ACC112 (cell line): ENCODE measurements around the gene MEDAG.
A peak's percentile ranks its signal among the peaks of the same experiment; 100 is the strongest.

Experiments used
- H2AFZ ChIP-seq: fragments of 200-600 bp; sonication (generic); one replicate; pipeline ENCODE4 v1.6.0; 2017; ENCODE audit warnings: antibody characterized with exemption, low read length; ENCODE audit not compliant: unreplicated experiment
- H3K27ac ChIP-seq: fragments of 200-600 bp; sonication (generic); 2 replicates; pipeline ENCODE4 v1.5.1; 2014; ENCODE audit warnings: low read depth, mild to moderate bottlenecking, antibody characterized with exemption, low read length, moderate library complexity
- H3K27me3 ChIP-seq: fragments of 200-600 bp; sonication (generic); 2 replicates; pipeline ENCODE4 v1.6.1; 2014; ENCODE audit warnings: mild to moderate bottlenecking, antibody characterized with exemption, low read length, moderate library complexity, mixed read lengths; ENCODE audit not compliant: insufficient read depth
- H3K36me3 ChIP-seq: fragments of 200-600 bp; sonication (generic); 2 replicates; pipeline ENCODE4 v1.6.1; 2016; ENCODE audit warnings: mild to moderate bottlenecking, antibody characterized with exemption, low read length, moderate library complexity, mixed read lengths; ENCODE audit not compliant: insufficient read depth
- H3K4me1 ChIP-seq: fragments of 200-600 bp; sonication (generic); one replicate; pipeline ENCODE4 v1.6.1; 2016; ENCODE audit warnings: low read length, mixed read lengths; ENCODE audit not compliant: insufficient read depth, unreplicated experiment, control insufficient read depth
- H3K4me3 ChIP-seq: fragments of 200-600 bp; sonication (generic); 2 replicates; pipeline ENCODE4 v1.5.1; 2014; ENCODE audit warnings: mild to moderate bottlenecking, low read depth, low read length
- H3K79me2 ChIP-seq: fragments of 200-600 bp; sonication (generic); one replicate; pipeline ENCODE4 v1.6.0; 2016; ENCODE audit warnings: low read length; ENCODE audit not compliant: control insufficient read depth, unreplicated experiment, insufficient read depth

The MEDAG gene

GRCh38 chr13:30865123-30866049 lies 40.7 kb upstream of the MEDAG start:
- Histone ChIP-seq H3K4me3 (peak overlapping the region; percentile 55), H3K27me3 (no peaks in the 10 kb centered on the region), H3K36me3 (no peaks in the 10 kb centered on the region), H3K79me2 (no peaks in the 10 kb centered on the region), H3K4me1 (peaks cover 60% of the 10 kb centered on the region), H3K27ac (peak overlapping the region; percentile 98), H2AFZ (peak overlapping the region; percentile 12)

- H3K4me1 ChIP-seq: peaks cover 64% of the 10 kb centered on the region
- 0 out of 2 replicates have a peak overlapping the region, but pooled peaks have one; percentile 98 for H3K27ac ChIP-seq
- no peaks in the 10 kb centered on the region for H3K27me3 ChIP-seq
- H2AFZ ChIP-seq: no peak overlapping the region
- H3K79me2 ChIP-seq: no peaks in the 10 kb centered on the region
- H3K36me3 ChIP-seq: no peaks in the 10 kb centered on the region
- H3K4me3 ChIP-seq: no peak overlapping the region
Measured at GRCh38 chr13:30866677-30867076, 39.4 kb upstream of the MEDAG start.

GRCh38 chr13:30867089-30867669 lies 38.9 kb upstream of the MEDAG start:
- Histone ChIP-seq H2AFZ (no peak overlapping the region), H3K27me3 (no peaks in the 10 kb centered on the region), H3K27ac (no peak overlapping the region), H3K79me2 (no peaks in the 10 kb centered on the region), H3K4me1 (peaks cover 68% of the 10 kb centered on the region), H3K4me3 (no peak overlapping the region), H3K36me3 (no peaks in the 10 kb centered on the region)

GRCh38 chr13:30868799-30869470 lies 37.1 kb upstream of the MEDAG start:
- H3K79me2 ChIP-seq: no peaks in the 10 kb centered on the region
- no peak overlapping the region for H2AFZ ChIP-seq
- peaks cover 69% of the 10 kb centered on the region for H3K4me1 ChIP-seq
- H3K27me3 ChIP-seq: no peaks in the 10 kb centered on the region
- H3K4me3 ChIP-seq: no peak overlapping the region
- no peaks in the 10 kb centered on the region for H3K36me3 ChIP-seq
- peak overlapping the region; percentile 98 for H3K27ac ChIP-seq

- no peak overlapping the region for H2AFZ ChIP-seq
- H3K4me1 ChIP-seq: peaks cover 64% of the 10 kb centered on the region
- H3K79me2 ChIP-seq: no peaks in the 10 kb centered on the region
- peak overlapping the region; percentile 98 for H3K27ac ChIP-seq
- no peaks in the 10 kb centered on the region for H3K27me3 ChIP-seq
- peak overlapping the region; percentile 48; the same call in 1 of the 2 replicates for H3K4me3 ChIP-seq
- H3K36me3 ChIP-seq: no peaks in the 10 kb centered on the region
Measured at GRCh38 chr13:30869491-30869890, 36.6 kb upstream of the MEDAG start.

- Histone ChIP-seq H3K4me1 (peaks cover 56% of the 10 kb centered on the region), H3K27ac (peak overlapping the region; percentile 98), H3K27me3 (no peaks in the 10 kb centered on the region), H3K79me2 (no peaks in the 10 kb centered on the region), H2AFZ (no peak overlapping the region), H3K4me3 (peak overlapping the region; percentile 48), H3K36me3 (no peaks in the 10 kb centered on the region)
Measured at GRCh38 chr13:30870049-30870884, 35.8 kb upstream of the MEDAG start.

GRCh38 chr13:30870916-30871587 lies 35.0 kb upstream of the MEDAG start:
- H3K79me2 ChIP-seq: no peaks in the 10 kb centered on the region
- no peaks in the 10 kb centered on the region for H3K27me3 ChIP-seq
- peaks cover 50% of the 10 kb centered on the region for H3K4me1 ChIP-seq
- H3K27ac ChIP-seq: peak overlapping the region; percentile 98
- no peak overlapping the region for H3K4me3 ChIP-seq
- no peak overlapping the region for H2AFZ ChIP-seq
- no peaks in the 10 kb centered on the region for H3K36me3 ChIP-seq

GRCh38 chr13:30871588-30872275 lies 34.3 kb upstream of the MEDAG start:
- peak overlapping the region; percentile 26 for H2AFZ ChIP-seq
- H3K27ac ChIP-seq: no peak overlapping the region; the same call in 1 of the 2 replicates
- H3K36me3 ChIP-seq: no peaks in the 10 kb centered on the region
- H3K4me1 ChIP-seq: peaks cover 43% of the 10 kb centered on the region
- H3K4me3 ChIP-seq: no peak overlapping the region
- no peaks in the 10 kb centered on the region for H3K79me2 ChIP-seq
- H3K27me3 ChIP-seq: no peaks in the 10 kb centered on the region

- Histone ChIP-seq H3K27me3 (no peaks in the 10 kb centered on the region), H3K79me2 (no peaks in the 10 kb centered on the region), H3K4me3 (no peak overlapping the region), H3K36me3 (no peaks in the 10 kb centered on the region), H3K27ac (peak overlapping the region; percentile 63), H3K4me1 (peaks cover 43% of the 10 kb centered on the region), H2AFZ (peak overlapping the region; percentile 26)
Measured at GRCh38 chr13:30872276-30872594, 33.8 kb upstream of the MEDAG start.
